NCI-H82 (cell line): ENCODE measurements around the gene RGS6.

Source experiments
- DNase-seq: peaks from one replicate; lab custom pipeline; 2025; lab: John Stamatoyannopoulos, UW

Gene RGS6

DNA sequence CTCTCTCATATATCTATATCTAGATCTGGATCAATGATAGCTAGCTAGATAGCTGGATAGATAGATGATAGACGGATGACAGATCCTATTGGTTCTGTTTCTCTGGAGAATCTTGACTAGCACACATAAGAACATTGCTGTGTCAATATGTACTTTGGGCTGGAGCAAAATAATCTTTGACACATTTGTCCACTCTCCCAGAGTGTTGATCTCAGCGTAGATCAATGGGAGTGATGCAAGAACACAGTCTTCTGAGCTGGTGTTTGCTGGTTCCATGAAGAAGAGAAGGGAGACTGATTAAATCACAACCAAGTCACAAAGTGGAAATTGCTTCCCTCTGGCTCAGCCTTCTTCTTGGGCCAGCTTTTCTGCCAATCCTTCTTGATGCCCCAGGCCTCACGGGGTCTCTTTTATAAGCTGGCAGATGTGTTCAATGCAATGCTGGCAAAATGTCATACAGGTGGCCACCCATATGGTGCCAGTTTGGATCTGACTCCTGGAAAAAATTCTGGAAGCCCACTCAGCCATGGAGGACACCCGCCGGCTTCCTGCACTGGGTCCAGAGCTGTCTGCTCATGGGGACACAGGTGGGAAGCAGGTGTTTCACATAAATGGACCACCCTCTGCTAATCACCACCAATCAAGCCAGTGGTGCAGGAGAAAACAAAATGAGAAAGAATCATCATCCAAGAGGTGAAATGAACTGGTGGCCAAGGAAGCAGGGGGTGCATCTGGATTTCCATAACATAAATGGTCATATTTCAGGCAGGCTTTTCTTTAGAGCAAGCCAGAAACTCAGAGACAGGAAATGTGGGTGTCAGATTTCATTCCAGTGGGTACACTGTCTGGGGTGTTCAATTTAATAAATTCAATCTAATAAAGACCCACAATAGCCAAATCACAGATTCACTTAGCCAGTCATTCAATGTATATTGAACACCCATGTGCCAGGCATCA is 651.4 kb downstream of the RGS6 start:
- no peak for DNase-seq

DNA sequence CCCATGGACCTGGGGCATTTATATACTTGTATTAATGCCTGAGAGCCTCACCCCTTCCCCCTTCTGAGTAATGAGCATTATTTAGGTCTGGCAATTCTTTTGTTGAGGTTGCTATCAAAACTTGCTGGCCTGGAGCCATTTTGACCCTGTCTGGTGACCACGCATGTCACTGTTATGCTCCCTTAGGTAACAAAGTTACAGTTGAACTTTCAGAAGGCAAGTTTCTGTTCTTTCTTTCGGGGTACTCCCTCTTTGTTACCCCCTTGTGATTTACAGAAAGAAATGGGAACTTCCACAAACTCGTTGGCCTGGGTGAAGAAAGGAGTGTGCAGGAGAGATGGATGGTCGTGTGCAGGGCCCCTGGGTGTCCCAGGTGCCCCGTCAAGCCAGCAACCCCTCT is 656.3 kb downstream of the RGS6 start:
- no peak for DNase-seq

DNA sequence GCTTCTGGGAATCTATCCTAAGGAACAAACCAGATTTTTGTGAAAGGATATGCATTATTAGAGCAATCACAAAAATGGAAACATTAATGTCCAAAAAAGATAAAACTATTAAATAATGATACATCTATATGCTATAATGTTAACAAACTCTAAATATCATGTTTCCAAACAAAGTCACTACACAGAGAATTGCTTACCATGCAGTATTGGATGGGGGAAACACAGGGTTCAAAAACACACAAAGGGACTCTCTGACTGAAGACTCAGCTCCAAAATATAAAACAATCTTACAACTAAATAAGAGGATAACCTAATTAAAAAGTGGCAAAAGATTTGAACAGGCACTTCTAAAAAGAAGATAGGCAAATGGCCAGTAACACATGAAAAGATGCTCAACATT is 657.4 kb downstream of the RGS6 start:
- no peak for DNase-seq

DNA sequence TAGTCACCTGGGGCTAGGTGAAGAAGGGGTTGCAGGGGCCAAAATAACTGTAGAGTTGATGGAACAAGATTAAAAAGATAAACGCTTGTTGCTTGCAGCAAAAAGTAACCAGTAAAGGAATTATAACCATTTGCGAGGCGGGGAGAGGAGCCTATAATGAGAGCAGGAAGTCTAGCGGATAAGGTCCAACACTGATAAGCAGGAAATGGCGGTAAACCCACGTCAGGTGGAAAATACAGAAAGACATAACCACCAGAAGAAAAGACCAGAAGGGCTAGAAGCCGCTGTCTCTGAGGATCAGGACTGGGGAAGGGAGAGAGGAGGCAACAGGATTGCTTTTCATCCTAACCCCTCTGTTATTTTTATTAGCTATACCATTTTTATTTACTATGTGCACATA is 658.3 kb downstream of the RGS6 start:
- DNase-seq = no peak

DNA sequence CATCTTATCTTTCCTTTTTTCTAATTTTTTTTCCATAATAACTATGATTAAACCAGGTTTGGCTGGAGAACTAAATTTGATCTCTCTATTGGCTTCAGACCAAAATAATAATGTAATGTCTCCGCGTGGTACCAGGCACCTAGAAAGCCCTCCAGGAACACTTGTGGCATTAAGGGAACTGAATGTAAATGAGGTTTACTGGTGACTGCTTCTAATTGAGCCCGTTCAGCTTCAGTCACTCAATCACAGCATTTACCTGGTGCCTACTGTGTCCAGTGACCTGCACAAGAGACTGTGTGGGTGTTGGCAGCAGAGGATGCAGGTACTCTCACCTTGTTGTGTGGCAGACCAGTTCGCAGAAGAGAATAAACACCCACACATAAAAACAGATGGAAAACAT is 659.2 kb downstream of the RGS6 start:
- no peak for DNase-seq

DNA sequence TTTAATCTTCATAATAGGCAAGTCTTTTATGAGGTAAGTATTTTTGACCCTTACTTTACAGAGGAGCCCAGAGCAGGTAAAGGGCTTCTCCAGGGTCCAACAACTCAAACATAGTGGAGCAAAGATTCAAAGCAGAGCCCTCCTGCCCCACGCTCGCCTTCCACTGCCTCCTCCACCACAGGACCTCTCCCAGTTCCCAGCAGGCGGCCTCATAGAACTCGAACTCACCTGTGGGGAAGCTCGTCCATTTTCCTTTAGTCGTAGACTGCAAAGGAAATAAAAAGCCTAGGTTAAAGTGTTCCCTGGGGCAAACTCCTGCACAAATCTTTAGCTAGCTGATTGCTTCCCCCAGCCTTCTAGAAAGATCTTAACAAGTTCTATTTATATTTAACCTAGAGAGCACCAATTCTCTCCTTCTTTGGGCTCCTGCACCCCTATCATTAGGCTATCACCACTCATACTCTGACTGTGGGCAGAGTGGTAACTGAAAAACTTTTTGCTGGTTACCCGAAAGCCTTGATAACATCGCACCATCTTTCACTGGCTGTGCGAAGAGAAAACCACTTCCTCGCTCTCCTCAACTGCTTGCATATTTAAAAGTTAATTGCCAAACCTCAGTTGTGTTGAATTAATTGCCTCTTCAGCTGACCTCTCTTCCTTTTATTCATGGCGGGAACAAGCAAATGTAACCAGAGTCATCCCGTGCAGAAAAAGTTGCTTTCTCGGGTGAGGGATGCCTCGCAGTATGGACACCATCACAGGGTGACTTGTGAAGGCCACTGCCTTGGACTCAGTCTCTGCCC is 662.1 kb downstream of the RGS6 start:
- DNase-seq = no peak

DNA sequence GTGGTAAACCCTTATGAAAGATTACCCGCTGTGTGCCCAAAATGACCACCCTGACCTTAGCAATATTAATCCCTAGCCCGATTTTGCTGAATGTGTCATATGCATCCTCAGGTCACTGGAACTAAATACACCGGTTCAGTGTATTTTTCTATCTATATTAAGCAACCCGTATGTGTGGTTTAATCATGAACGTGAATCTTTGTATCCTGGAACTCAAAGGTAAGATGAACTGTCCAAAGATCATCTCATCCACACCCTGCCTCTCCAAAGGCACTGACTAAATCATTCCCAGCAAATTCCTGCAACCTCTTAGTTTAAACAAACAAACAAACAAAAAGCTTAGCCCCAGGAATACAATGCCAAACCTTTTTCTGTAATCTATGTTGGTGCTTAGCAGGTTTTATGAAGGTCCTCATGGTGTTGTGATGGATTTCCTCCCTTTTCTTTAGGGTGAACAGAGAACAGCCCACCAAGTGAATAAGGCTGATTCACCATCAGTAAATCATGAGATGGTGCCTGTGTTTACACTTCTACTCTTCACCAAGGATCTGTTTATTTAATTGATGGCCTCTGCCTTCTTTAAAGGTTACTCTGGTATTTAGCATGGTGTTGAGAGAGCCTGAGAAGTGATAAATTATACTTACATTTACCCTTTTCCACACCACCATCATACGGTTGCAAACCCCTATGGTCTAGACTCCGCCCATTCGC is 663.1 kb downstream of the RGS6 start:
- DNase-seq = no peak

DNA sequence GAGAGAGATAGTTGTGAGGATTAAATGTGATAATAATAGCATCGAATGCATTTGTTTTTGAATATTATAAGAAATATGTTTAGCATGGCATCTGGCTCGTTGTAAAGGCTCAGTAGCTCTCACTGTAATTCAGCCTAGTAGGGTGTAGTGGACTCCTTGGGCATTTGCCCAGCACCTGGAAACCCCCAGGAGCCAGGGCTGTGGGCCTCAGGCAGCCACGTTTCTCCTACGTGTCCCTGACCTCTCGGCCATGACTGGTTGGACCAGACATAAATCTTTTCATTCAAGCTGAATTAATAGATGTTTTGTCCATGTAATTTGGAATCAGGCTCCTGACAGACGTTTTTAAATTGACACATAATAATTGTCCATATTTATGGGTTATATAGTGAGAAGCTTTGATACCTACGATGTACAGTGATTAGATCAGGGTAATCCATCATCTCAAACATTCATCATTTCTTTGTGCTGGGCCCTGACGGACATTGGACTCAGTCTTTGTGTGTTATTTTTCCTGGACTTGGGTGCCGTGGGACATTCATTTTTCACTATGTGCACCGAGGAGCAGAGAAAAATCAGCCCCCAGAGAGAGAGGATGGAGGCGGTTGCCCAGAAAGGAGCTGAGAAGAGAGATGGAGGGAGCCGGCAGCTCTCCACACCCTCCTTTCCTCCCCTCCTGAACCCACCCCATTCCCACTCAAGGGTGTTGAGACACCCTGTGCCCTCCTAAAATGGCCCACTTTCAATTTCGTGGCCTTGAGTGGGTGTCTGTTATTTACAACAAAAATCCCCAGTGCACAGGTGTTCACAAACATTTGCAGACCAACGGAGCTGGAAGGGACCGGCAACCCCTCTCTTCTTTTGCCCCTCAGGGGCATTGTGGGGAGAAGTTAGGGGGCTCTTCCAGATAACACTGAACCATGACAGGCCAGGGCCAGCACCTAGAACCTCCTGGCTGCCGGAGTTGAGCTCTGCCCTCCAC is 665.3 kb downstream of the RGS6 start:
- DNase-seq = no peak

DNA sequence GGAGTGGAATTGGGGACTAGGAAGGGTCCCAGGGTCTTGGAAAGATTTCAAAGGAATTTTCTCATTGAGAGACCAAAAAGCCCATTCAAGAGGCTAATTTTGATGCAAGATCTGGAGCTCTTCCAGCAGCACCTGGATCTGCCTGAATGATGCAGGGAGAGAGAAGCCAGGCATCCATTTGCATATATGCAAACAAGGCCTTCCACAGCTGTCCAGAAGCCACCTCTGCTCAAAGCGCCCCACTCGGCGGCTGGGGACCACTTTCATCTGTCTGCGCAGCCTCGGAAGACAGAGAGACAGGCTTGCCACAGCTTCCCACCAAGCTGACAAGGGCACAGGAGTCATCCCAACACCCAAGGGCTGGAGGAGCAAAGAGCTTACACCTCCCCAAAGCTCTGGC is 666.1 kb downstream of the RGS6 start:
- DNase-seq = no peak

DNA sequence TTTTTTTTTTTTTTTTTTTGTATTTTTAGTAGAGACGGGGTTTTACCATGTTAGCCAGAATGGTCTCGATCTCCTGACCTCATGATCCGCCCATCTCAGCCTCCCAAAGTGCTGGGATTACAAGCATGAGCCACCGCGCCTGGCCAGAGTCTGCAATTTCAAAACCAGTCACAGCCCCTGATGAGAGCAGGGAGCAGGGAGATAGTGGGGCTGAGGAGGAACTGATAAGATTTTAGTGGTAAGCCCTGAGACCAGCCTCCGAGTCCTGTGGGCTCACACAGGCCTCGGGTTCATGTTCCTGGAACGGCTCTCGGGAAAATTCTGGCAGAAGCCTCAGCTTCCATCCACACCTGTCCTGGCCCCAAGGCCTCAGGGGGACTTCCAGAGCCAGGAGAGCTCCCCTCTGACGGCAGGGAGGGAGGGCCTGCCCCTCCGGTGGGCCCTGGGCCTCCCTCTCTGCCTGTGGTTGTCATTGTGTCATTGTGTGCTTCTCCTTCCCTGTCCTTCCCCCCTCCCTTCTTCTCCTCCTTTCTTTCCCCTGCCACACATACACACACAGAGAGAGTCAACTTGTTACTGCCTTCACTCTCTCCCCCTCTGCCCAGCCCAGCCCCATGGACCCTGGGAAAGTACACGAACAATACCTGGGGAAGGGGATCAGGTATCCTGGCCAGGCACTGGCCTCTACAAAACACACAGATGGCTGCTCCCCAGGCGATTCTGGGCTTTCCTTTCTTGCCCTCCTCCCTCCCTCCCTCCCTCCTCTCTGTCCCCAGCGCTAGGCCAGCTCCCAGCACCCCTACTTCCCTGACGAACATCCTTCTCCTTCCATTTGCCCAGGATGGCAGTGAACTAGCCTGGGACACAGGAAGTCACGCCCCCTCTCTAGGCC is 667.6 kb downstream of the RGS6 start:
- no peak for DNase-seq

DNA sequence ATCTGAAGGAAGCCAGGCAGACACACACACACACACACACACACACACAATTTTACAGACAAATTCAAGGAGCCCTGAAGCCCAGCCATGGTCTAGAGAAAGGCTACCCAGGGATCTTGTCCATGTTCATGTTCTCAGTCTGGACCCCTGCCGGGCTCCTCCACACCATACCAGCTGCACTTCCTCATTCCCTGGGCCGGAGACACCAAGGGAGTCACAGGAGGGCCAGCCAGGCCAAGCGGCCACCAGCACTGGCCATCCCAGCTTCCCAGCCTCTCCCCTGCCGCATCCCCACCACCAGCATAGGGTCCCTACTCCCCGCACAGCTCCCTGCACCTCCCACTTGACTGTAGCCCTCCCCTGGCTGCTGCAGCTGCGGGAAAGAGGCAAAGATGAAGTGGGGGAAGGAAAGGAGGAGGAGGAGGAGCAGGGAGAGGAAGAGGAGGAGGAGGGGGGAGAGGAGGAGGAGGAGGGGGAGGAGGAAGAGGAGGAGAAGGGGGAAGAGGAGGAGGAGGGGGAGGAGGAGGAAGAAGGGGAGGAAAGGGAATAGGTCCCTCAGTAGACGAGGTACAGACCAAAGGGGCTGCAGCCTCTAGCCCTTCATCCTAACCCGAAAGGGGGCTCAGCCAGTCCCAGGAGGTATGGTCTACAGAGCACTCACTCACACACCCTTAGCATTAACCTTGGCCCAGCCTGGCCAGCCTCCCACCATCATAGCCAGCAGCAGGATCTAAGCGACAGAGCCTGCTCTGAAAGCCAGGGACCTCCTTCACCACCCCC is 668.5 kb downstream of the RGS6 start:
- DNase-seq = no peak

DNA sequence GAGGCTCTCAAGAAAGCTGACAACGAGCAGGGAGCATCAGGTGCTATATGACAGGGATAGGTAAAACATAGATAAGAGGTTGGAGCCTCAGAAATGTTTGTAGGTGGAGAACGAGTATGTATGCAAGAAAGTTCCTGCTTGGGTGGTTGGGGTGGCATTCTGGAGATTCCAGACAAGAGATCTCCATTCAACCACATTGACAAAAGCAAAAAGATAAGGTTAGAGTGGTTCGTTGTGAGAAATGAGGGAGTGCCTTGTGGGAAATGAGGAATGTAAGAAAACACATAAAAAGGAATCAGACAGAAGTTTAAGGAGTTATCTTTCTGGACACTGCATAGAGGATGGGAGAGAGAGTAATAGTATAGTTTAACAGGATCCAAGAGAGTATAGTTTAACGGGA is 671.4 kb downstream of the RGS6 start:
- no peak for DNase-seq

DNA sequence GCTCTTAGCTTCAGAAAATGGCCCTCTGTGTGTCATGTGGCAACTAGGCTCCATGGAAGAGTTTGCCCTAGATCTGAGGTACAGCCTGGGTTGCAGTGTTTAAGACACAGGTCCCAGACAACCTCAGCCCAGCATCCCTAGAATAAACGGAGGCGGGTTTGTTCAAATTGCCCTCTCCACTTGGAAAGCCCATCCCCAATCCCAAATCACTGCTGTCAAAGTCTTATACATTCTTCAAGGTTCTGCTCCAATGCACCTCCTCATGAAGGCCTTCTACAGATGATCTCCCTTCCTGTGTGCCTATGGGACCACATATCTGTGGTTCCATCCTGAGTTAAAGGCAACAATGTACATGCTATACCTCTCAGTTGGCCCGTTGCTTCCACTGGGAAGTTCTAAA is 671.9 kb downstream of the RGS6 start:
- no peak for DNase-seq

DNA sequence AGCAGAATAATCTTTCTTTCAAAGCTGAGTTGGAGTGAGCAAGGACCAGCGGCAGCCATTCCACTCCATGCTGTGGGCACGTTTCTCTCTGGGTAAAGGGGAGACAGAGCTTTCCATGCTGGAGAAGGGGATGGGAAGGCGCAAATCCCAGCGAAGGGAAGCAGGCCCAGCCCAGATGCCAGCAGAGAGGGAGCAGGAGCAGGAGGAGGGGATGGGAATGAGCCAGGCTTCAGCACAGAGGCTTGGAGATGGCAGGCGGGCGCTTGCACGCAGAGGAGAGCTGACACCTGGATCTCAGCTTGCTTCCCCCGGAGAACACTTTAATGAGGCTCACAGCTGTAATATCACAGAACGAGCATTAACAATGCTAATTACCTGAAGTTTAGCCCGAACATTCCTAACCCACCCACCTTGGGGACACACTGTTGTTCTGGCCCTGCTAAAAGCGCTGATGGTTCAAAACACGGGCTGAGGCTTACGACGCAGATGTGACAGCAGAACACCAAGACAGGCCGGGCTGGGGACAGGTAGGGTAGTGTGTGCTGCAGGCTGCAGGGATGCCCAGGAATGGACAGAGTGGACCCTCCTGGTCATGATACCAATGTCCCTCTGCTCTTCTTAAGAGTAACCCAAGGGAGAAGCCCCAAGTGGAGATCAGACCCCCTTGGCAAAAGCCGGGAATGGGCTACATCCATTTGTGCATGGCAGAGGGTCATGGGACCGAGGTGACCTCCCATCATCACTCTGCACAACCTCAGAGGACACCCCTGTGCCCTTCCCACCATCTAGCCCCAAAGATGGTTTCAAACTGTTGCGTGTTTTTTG is 673.1 kb downstream of the RGS6 start:
- no peak for DNase-seq

DNA sequence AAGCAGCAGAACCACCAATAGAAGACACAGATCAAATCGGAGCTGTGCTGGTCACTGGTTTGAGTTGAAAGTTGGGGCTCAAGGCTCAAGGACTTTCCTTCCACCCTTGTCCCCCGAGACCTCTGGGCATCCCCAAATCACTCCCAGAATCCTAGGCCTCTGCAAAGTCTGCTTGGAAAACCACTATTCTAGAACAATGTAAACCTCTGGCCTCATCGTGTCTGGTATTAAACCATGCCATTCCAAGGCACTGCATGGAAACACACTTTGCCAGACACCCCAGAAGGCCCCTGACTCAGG is 673.6 kb downstream of the RGS6 start:
- DNase-seq = no peak

DNA sequence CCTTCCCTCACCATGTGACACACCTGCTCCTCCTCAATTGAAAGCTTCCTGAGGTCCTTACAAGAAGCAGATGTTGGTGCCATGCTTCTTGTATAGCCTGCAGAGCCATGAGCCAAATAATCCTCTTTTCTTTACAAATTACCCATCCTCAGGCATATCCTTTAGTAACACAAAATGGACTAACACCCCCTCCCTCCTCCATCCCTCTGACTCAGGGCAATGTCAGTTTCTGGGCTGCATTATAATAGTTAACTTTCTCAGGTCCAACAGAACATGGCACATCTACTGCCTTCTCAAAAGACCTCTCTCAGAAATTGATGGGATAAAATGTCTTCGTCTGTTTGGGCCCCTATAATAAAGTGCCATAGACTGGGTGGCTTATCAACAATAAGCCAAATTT is 674.6 kb downstream of the RGS6 start:
- no peak for DNase-seq

DNA sequence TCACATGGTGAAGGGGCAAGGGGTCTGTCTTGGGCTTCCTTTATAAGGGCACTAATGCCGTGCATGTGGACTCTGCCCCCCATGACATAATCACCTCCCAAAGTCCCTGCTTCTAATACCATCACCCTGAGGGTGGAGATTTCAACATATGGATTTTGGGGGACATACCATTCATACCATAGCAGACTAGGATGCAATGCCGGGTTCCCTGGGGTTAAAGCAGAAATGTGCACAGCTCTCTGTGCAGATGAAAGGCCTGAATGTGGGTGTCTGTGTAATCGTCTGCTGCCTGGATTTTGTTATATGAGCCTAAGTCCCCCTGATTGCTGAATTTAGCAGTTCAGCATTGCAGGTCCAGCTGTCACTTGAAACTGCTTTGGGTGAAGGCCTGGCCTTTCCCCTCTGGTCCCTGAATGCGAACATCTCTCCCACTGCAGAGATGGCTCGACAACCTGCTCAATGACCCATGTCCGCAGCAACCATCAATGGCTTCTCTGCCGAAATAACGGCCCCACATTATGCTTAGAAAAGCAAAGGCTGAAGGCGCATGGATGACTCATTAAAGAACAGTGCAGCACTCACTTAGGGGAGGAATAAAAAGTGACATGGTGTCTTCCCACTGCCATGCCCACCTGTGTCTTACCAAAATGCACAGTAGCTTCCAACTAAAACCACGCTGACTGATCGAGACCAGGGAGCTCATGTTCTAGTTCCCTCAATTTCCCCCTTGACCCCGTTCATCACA is 675.3 kb downstream of the RGS6 start:
- peak; percentile 65 for DNase-seq
